Measurements from ENCODE around the gene ARHGAP9.
A peak's percentile ranks its signal among the peaks of the same experiment; 100 is the strongest.

The ARHGAP9 gene

GRCh38 chr12:57522011-57522886, 42.6 kb upstream of the ARHGAP9 start, which contains the start of gene MBD6 (continued):
- TF ChIP-seq, protein P1, sequence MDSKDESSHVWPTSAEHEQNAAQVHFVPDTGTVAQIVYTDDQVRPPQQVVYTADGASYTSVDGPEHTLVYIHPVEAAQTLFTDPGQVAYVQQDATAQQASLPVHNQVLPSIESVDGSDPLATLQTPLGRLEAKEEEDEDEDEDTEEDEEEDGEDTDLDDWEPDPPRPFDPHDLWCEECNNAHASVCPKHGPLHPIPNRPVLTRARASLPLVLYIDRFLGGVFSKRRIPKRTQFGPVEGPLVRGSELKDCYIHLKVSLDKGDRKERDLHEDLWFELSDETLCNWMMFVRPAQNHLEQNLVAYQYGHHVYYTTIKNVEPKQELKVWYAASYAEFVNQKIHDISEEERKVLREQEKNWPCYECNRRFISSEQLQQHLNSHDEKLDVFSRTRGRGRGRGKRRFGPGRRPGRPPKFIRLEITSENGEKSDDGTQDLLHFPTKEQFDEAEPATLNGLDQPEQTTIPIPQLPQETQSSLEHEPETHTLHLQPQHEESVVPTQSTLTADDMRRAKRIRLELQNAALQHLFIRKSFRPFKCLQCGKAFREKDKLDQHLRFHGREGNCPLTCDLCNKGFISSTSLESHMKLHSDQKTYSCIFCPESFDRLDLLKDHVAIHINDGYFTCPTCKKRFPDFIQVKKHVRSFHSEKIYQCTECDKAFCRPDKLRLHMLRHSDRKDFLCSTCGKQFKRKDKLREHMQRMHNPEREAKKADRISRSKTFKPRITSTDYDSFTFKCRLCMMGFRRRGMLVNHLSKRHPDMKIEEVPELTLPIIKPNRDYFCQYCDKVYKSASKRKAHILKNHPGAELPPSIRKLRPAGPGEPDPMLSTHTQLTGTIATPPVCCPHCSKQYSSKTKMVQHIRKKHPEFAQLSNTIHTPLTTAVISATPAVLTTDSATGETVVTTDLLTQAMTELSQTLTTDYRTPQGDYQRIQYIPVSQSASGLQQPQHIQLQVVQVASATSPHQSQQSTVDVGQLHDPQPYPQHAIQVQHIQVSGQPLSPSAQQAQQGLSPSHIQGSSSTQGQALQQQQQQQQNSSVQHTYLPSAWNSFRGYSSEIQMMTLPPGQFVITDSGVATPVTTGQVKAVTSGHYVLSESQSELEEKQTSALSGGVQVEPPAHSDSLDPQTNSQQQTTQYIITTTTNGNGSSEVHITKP (tag by site-specific recombination; IDR thresholded peaks at IDR 0.05) = peak; percentile 92
- TF ChIP-seq ZNF341 (tag by site-specific recombination; IDR thresholded peaks at IDR 0.05; ENCODE audit: low read depth) (peak; percentile 79), ZNF24 (tag by site-specific recombination; IDR thresholded peaks at IDR 0.05) (peak; percentile 83), ZNF670 (tag by site-specific recombination; IDR thresholded peaks at IDR 0.05; ENCODE audit: low read depth) (no peak), GLIS2 (tag by site-specific recombination; IDR thresholded peaks at IDR 0.05) (peak; percentile 99), SCRT1 (tag by site-specific recombination; IDR thresholded peaks at IDR 0.05; ENCODE audit: borderline replicate concordance) (peak; percentile 28; the same call in 1 of the 2 replicates), IKZF3 (tag by site-specific recombination; IDR thresholded peaks at IDR 0.05) (peak; percentile 98), HIC1 (tag by site-specific recombination; IDR thresholded peaks at IDR 0.05) (0 out of 2 replicates have a peak, but pooled peaks have one; percentile 56), HOXC10 (CRISPR knock-in tag; IDR thresholded peaks at IDR 0.05) (no peak), ZNF335 (tag by site-specific recombination; conservative IDR thresholded peaks at IDR 0.05) (peak; percentile 43; the same call in 1 of the 2 replicates), KLF17 (tag by site-specific recombination; IDR thresholded peaks at IDR 0.05) (peak; percentile 91; the same call in 1 of the 2 replicates), ZNF623 (tag by site-specific recombination; IDR thresholded peaks at IDR 0.05) (no peak), PRDM1 (tag by site-specific recombination; IDR thresholded peaks at IDR 0.05) (peak; percentile 22; the same call in 1 of the 2 replicates), ZNF202 (tag by site-specific recombination; IDR thresholded peaks at IDR 0.05; ENCODE audit: borderline replicate concordance) (no peak), MYNN (tag by site-specific recombination; IDR thresholded peaks at IDR 0.05; ENCODE audit: borderline replicate concordance) (peak; percentile 29; the same call in 1 of the 2 replicates), ZNF16 (tag by site-specific recombination; IDR thresholded peaks at IDR 0.05; ENCODE audit: low read depth) (no peak), ZNF426 (tag by site-specific recombination; IDR thresholded peaks at IDR 0.05) (no peak), ZNF157 (tag by site-specific recombination; IDR thresholded peaks at IDR 0.05) (no peak), ZBTB10 (tag by site-specific recombination; IDR thresholded peaks at IDR 0.05) (peak; percentile 99), KLF1 (tag by site-specific recombination; IDR thresholded peaks at IDR 0.05) (peak; percentile 94), KLF7 (tag by site-specific recombination; IDR thresholded peaks at IDR 0.05; ENCODE audit: borderline replicate concordance) (peak; percentile 96), GLIS1 (tag by site-specific recombination; IDR thresholded peaks at IDR 0.05) (peak; percentile 94), ZBTB1 (tag by site-specific recombination; IDR thresholded peaks at IDR 0.05) (peak; percentile 77)
- TF ChIP-seq, protein P2, sequence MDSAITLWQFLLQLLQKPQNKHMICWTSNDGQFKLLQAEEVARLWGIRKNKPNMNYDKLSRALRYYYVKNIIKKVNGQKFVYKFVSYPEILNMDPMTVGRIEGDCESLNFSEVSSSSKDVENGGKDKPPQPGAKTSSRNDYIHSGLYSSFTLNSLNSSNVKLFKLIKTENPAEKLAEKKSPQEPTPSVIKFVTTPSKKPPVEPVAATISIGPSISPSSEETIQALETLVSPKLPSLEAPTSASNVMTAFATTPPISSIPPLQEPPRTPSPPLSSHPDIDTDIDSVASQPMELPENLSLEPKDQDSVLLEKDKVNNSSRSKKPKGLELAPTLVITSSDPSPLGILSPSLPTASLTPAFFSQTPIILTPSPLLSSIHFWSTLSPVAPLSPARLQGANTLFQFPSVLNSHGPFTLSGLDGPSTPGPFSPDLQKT (IDR thresholded peaks at IDR 0.05; ENCODE audit: borderline replicate concordance, low read depth, low read length) = no peak
- TF ChIP-seq, protein P3, sequence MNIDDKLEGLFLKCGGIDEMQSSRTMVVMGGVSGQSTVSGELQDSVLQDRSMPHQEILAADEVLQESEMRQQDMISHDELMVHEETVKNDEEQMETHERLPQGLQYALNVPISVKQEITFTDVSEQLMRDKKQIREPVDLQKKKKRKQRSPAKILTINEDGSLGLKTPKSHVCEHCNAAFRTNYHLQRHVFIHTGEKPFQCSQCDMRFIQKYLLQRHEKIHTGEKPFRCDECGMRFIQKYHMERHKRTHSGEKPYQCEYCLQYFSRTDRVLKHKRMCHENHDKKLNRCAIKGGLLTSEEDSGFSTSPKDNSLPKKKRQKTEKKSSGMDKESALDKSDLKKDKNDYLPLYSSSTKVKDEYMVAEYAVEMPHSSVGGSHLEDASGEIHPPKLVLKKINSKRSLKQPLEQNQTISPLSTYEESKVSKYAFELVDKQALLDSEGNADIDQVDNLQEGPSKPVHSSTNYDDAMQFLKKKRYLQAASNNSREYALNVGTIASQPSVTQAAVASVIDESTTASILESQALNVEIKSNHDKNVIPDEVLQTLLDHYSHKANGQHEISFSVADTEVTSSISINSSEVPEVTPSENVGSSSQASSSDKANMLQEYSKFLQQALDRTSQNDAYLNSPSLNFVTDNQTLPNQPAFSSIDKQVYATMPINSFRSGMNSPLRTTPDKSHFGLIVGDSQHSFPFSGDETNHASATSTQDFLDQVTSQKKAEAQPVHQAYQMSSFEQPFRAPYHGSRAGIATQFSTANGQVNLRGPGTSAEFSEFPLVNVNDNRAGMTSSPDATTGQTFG (tag by site-specific recombination; IDR thresholded peaks at IDR 0.05; ENCODE audit: borderline replicate concordance) = no peak

Data from HEK293 (cell line).